Fibroblast of skin of abdomen (primary cell): ENCODE measurements around the gene PAX2.

Experiments
- DNase-seq: peaks from one replicate; pipeline ENCODE4 v3.0.0-alpha.2; 2013

Gene PAX2

DNA sequence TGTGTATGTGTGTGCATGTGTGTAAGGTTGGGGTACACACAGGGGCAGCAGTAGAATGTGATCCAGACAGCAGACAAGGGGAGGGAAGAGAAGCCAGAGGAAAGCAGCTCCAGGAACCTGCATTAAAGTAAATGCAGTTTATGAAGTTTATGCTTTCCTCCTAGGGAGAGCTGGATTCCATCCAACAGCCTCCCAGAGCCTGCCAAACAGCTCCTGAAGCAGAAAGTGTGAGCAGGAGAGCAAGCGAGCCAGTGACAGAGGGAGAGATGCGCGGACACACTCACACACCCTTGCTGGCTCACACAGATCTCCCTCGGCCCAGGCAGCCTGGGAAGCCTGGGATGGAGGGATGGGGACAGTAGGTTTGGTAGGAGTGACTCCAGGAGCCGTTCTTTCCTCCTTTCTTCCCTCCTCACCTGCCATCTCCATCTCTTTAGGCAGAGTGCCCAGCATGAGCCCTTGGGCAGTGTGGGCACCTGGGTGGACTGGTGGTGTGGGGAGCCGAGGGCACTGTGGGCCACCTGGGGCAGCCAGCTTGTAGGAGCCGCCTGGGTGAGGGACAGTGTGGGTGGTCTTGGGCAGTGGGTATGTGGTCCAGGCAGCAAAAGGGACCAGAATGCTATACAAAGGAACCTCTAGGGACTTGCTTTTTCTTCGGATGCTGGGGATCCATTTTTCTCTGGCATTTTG lies 46.1 kb downstream of the PAX2 start:
- DNase-seq = no peak

- DNase-seq = no peak
These were observed 47.2 kb downstream of the PAX2 start for GRCh38 chr10:100792574-100792973.

DNA sequence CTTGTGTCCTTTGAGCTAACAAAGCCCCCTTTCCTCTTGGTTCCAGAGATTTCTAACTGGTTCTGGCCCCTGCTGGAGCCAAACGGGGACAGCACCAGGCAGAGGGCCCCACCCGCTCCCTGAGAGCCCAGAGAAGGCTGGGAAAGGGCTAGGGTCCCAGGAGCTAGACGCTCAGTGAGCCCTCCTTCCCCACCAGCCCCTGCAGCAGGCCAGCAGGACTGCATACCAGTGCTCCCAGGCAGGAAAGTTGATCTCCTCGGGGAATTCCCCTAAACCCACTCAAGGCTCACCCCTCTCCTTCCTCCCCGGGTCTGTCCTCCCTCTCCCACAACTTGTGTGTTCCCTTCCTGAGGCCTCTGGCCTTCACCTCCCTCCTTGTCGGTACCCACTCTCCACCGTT lies 47.7 kb downstream of the PAX2 start:
- DNase-seq = no peak

GRCh38 chr10:100799881-100800280 lies 54.5 kb downstream of the PAX2 start:
- no peak for DNase-seq

DNA sequence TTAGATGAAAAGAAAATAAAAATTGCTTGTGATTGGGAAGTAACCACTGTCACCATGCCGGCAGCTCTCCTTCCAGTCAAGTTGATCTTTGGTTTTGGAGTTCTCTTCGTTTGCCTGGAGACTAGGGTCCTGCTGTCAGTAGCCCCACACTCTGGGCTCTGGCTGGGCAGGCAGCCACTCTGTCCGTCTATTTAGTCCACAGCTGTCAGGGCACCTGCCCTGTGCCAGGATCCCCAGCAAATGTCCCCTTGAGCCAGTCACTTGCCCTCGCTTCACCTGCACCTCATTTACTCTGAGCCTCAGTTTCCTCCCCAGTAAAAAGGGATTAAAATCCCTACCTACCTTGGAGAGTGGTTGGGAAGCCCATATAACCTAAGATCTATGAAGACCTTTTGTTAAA lies 55.5 kb downstream of the PAX2 start:
- DNase-seq = no peak

- DNase-seq = no peak
These were observed 56.8 kb downstream of the PAX2 start for GRCh38 chr10:100802196-100802595.

GRCh38 chr10:100802607-100803006 lies 57.2 kb downstream of the PAX2 start:
- DNase-seq = no peak

DNA sequence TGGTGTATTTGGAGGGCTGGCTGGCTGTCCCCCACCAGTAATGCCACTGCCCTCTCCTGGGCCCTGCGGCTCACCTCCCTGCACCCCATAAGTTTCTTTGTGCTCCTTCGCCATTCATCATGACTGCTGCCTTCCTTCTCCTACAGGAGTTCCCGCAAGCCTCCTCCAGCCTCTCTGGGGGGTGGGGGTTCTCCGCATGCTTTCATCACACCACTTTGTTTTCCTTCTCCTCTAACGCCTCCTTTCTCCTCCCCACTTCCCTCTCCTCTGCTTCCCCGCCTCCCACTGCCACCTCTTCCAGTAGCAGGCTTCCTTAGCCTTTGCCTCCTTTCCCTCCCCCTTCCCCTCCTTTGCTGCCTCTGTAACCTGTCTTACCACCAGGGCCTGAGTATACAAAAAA lies 58.1 kb downstream of the PAX2 start:
- no peak for DNase-seq

DNA sequence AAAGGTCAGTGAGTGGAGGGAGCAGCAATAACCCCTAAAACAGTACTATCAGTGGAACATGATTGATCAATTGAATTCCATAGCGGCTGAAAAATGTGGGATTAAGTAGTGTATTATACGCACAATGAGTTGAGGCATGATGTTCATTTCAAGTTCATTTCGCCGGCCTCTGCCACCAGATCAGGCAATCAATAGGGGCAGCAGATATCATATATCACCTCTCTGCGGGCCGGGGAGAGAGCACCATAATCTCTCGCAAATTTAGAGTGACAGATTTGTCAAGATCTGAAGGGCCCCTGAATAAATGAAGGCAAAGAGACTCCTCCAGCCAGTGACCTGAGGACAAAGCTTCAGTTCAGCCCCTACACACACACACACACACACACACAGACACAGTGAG lies 58.5 kb downstream of the PAX2 start:
- DNase-seq = no peak

DNA sequence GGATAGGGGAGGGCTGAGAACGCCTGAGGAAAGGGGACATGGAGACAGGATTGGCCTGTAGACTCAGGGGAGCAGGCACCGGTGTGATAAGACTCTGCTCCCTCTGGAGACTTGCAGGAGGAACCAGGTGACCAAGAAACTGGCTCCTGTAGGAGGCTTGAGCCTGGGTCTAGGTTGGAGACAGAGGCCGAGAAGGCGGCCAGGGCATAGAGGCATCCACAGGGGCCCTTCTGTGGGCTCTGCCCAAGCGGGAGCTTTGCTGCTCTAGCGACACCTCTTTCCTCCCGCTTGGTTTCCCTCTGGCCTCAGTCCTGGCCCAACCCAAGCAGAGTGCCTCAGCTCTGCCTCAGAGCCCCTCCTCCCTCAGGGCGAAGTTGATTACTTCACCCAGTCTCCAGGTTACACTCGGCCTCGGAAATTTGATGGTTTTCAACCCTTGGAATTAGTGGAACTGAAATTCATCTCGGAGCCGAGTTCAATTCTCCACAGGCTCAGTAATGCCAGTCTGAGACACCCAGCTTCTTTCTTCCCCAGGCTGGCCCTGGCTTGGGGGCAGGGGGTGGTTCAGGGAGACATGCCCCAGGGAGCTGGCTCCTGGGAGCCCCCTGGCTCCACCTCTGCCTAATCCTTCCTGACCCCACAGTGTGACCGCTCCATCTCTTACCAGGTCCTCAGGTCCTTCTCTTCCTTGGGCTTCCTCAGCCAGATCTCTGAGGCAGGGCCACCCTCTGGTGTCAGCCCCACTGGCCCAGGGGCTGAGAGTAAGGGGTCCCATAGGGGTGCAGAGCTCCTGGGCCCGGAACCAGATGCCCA lies 60.4 kb downstream of the PAX2 start:
- no peak for DNase-seq

DNA sequence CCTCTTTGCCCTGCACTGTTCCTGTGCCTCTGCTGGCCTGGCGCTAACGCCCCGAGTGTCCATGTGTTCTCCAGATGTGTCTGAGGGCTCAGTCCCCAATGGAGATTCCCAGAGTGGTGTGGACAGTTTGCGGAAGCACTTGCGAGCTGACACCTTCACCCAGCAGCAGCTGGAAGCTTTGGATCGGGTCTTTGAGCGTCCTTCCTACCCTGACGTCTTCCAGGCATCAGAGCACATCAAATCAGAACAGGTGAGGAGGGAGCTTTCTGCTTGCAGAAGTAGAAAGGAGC lies 60.9 kb downstream of the PAX2 start:
- DNase-seq = no peak

GRCh38 chr10:100807241-100807951 lies 62.0 kb downstream of the PAX2 start:
- DNase-seq = no peak

DNA sequence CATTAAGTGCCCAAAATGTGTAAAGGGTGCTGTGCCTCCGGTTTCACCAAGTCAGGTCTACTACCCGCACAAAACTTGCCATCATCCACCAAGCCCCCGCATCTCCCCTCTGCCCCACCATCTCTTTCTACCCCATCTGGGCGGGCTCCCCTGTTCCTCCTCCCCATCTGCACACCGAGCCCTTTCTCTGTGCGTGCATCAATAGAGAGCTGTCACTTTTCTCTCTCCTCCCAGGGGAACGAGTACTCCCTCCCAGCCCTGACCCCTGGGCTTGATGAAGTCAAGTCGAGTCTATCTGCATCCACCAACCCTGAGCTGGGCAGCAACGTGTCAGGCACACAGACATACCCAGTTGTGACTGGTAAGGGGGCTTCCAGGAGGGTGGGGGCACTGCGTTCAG lies 63.5 kb downstream of the PAX2 start:
- DNase-seq = no peak

DNA sequence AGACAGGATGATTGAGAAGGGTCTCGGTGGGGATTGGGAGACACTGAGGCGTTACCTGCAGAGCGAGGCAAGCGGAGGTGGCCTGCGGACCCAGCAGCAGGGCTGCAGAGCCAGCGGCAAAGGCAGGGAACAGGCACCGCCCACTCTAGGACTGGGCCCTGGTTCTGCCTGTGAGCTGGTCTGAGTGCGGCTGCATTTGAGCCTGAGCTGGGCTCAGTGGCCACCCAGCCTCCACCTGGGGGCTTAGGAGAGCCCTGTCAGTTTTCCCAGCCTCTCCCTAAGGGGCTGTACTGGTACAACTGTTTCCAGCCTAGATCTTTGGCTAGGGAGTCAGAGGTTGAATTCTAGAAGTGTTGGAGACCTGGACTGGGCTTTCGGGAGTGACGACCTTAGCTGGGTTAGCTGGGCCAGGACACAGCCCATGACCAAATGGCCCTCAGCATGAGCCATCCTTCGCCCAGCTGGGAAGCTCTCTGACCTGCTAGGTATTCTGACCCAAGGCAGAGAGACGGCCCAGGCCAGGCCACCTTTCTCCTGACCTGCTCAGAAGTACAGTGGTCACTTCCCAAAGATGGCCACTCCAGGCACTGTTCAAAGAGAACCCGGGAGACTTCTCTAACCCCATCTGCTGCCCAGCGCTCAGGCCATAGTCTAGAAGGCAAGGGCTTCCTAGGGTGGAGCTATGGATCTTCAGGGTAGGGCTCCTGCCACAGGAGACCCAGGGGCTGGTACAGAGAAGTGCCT lies 64.9 kb downstream of the PAX2 start:
- no peak for DNase-seq

DNA sequence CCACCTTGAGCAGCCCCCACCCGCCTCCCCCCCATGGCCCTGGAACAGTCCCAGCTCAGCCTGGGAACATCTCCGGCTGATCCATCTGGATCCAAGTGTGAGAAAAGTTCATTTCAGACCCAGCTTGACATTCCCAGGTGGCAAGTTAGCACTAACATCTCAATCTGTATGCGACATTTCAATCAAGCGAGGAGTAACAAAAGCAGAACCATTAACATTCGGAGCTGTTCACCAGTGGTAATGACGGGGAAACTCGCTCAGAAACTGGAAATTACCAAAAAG lies 65.4 kb downstream of the PAX2 start:
- DNase-seq = no peak

DNA sequence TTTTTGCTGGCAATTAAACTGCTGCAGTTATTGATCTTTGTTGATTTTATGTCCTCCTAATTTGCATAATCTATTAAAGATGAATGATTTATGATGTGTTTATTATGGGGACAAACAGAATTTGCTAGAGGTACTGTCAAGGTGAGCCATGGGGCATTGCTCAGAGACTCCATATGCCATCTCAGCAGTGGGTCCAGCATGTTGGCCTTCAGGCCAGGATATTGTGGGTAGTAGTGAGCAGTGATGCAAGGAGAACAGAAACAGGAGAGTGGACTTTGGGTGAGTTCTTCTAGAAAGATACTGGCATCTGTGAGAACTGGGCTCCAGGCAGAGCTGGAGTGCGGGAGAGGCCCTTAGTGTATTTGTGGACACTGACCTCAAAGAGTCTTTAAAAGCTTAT lies 65.9 kb downstream of the PAX2 start:
- no peak for DNase-seq

DNA sequence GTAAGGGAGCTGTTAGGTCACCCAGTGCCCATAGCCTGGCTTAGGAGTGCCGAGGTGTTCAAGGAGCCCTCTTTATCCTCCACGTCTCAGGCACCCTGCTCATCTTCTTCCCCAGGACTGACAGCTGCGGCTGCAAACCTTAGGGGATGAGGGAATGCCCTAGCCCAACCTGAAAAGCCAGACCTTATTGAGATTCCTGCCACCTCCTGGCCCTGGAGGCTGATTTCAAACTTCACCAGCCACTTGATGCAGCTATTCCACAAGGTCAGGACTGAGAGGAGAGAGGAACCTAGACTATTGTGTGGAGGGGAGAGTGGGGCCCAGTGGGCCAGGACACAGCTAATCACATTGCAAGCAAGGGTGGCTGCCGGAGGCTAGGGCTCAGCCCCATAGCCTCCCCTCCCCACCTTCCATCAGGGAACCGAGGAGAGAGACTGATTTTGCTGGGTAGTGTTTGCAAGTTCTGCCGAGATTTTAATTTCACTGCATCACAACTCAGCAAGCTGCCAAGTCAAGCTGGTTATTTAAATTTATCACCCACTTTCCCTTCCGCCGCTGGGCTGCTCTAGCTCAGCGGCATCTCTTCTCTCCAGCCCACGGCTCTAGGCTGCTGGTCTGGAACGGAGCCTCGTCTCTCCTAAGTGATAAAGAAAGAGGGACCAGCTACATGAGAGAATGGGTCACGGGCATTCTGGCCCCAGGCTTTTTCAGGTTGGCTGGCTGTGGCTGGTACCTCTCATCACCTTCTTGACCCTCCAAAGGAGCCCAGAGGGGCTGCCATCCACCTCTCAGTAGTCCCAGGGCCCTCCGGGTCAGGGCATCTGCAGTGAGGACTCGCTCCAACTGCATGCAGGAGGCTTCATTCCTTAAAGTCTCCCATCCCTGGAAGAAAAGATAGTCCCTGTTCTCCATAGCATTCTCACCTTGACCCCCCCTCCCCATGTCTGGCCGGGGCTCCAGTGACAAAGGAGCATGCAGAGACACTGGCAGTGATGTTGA lies 66.7 kb downstream of the PAX2 start:
- DNase-seq = no peak

DNA sequence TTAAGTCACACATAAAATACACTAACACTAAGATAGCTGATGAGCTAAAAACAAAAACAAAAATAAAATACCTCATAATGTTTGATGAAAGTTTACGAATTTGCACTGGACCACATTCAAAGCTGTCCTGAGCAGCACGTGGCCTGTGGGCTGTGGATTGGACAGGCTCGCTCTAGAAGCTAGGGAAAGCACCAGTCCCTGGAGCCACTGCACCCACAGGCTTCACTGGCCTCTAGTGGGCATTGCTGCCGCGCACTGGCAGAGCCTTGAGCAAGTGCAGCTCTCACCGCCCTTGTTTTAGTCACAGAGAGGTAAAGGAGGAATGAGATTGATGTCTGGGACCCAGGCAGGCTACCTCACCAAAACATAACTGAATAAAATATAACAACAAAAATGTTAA lies 67.6 kb downstream of the PAX2 start:
- DNase-seq = no peak

GRCh38 chr10:100814751-100815474 lies 69.5 kb downstream of the PAX2 start:
- no peak for DNase-seq

- DNase-seq = no peak
These were observed 71.3 kb downstream of the PAX2 start for GRCh38 chr10:100816671-100817070.

DNA sequence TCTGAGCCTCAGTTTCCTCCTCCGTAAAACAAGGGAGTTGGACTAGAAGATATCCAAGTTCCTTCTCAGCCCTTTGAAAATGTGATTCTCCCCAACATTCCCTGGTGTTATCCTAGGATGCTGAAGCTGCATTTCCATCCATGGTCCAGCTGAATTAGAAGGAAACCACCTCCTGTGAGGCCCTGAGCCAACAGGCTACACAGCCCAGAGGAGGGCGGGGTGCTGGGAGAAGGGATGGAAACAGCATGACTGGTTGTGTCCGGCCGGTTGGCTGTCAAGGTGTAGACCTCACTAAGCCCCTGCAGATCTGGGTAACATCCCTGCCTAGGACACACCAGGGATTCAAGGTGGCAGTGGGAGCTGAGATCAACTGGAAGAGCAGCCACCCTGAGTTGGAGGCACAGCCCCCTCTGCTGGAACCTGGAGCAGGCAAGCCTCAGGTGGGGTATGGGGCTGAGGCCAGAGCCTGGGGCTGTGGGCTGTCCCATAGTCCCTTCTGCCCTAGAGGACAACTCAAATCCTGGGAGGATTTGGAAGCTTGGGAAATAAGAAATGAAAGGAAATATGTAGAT lies 72.0 kb downstream of the PAX2 start:
- no peak for DNase-seq
